ENCODE data around the gene NISCH. TPM values are rescaled to one million over a fixed set of nuclear protein-coding genes. Genes with fewer than 3 reads are reported as not detected.
A peak's percentile ranks its signal among the peaks of the same experiment; 100 is the strongest.

NISCH gene
- total and polyA plus RNA-seq, 2 of the 8 experiments (the other 6 are each of a cell fraction or from before 2014, with no cell fraction given) = 71.2 to 71.9 TPM

- Histone ChIP-seq H4K8ac (ENCODE audit: extremely low read depth, insufficient read depth, low read length) (peak overlapping the region; percentile 40; the same call in 1 of the 2 replicates), H3K14ac (ENCODE audit: insufficient read length) (no peak overlapping the region), H3K4ac (replicated peaks; ENCODE audit: insufficient read length, low read depth, low read length) (no peak overlapping the region), H3K56ac (replicated peaks; ENCODE audit: insufficient read length, low read depth, low read length) (no peak overlapping the region), H2BK12ac (ENCODE audit: low read depth, low read length) (no peak overlapping the region), H3K4me3 (ENCODE audit: extremely low read depth in 1 of 4, insufficient read depth in 2 of 4, low read depth in 3 of 4, low read length in 4 of 4) (no peak overlapping the region), H3K4me1 (replicated peaks in 1 of 4; ENCODE audit: control insufficient read depth in 3 of 4, insufficient read depth in 4 of 4, low read length in 3 of 4) (peaks cover 0 to 11% (median 4%) of the 10 kb centered on the region in 4 experiments; a peak in 5 of 7 replicates), H2BK20ac (ENCODE audit: low read length) (no peak overlapping the region), H4K5ac (ENCODE audit: insufficient read length, low read depth, low read length) (no peak overlapping the region), H3K9ac (replicated peaks in 1 of 4; ENCODE audit: extremely low read depth in 1 of 4, low read depth in 3 of 4, low read length in 3 of 4) (no peak overlapping the region), H3K4me2 (ENCODE audit: insufficient read depth in 1 of 2, low read depth in 2 of 2, low read length in 2 of 2) (no peak overlapping the region), H3K23ac (ENCODE audit: insufficient read length) (no peak overlapping the region), H3K9me3 (ENCODE audit: insufficient read depth in 2 of 2, low read depth in 1 of 2, low read length in 1 of 2) (no peaks in the 10 kb centered on the region), H2BK15ac (ENCODE audit: low read length) (no peak overlapping the region), H3K18ac (ENCODE audit: extremely low read depth, low read length) (no peak overlapping the region), H3K36me3 (ENCODE audit: control insufficient read depth in 2 of 4, insufficient read depth in 4 of 4, low read length in 3 of 4) (no peaks in the 10 kb centered on the region), H3K79me2 (ENCODE audit: control insufficient read depth in 1 of 2, insufficient read depth in 2 of 2, low read length in 2 of 2) (no peaks in the 10 kb centered on the region), H4K20me1 (replicated peaks in 1 of 2; ENCODE audit: control insufficient read depth in 1 of 2, insufficient read depth in 2 of 2, low read length in 2 of 2) (peaks cover 0 to 4% of the 10 kb centered on the region in 2 experiments), H2AFZ (ENCODE audit: low read length) (no peak overlapping the region), H3K23me2 (ENCODE audit: low read depth, low read length) (no peaks in the 10 kb centered on the region; the same call in 1 of the 2 replicates), H4K91ac (replicated peaks; ENCODE audit: insufficient read length, low read length) (no peak overlapping the region), H3K79me1 (ENCODE audit: low read depth, low read length) (no peaks in the 10 kb centered on the region), H2AK5ac (ENCODE audit: low read depth, low read length) (no peak overlapping the region), H2BK120ac (replicated peaks; ENCODE audit: low read depth, low read length) (no peak overlapping the region), H2BK5ac (ENCODE audit: low read depth, low read length) (no peak overlapping the region), H3K27ac (ENCODE audit: low read depth, low read length) (no peak overlapping the region), H3K27me3 (replicated peaks in 1 of 4; ENCODE audit: control insufficient read depth in 3 of 4, extremely low read depth in 1 of 4, insufficient read depth in 3 of 4, low read length in 3 of 4) (peaks cover 0 to 11% (median 4%) of the 10 kb centered on the region in 4 experiments; a peak in 5 of 7 replicates)
- WGBS, 2 experiments (ENCODE audit: extremely low coverage in 1 of 2, insufficient coverage in 1 of 2, insufficient read length in 1 of 2, insufficient replicate concordance in 2 of 2, low coverage in 1 of 2, low lambda C conversion rate in 2 of 2, missing lambda C conversion rate in 1 of 2) = 90% methylated on average over 13 of the region's 19 CpGs; no CpG with 5 or more reads in 1 of the 2 experiments
- TF ChIP-seq GABPA (IDR thresholded peaks at IDR 0.05; ENCODE audit: borderline replicate concordance, insufficient read depth, low read length) (no peak), EZH2 (IDR thresholded peaks at IDR 0.05; ENCODE audit: low read depth, low read length, severe bottlenecking) (no peak), POU5F1 (IDR thresholded peaks at IDR 0.05; ENCODE audit: low read depth, low read length) (no peak)
- FAIRE-seq (no peak), DNase-seq (ENCODE audit: low read depth in 1 of 2, low spot score in 2 of 2) (no peak)
- CTCF ChIA-PET (ENCODE audit: partially characterized antibody) = interaction anchor here (0.6 to 4.4 kb wide), 7 partner anchors 22 to 132 kb away, joined by 3 to 20 read pairs (median 3); no protein-coding TSS in a partner anchor
- POLR2A ChIA-PET (ENCODE audit: partially characterized antibody) = interaction anchor here (1.1 to 4.4 kb wide), 2 partner anchors 15 kb away, joined by 5 to 25 read pairs; no protein-coding TSS in a partner anchor
Observed at GRCh38 chr3:52516509-52517195, 61.2 kb downstream of the NISCH start.

Data from H1 (cell line).